Body of pancreas (tissue), 4 donors: Measurements from ENCODE around the gene PCSK2. TPM values are rescaled to one million over a fixed set of nuclear protein-coding genes. Genes with fewer than 3 reads are reported as not detected.

ENCODE experiments used
- ATAC-seq: fragments of 150-250 bp; one replicate; pipeline ENCODE4 v1.9.1; 2016
- DNase-seq, 4 donors: peaks; one replicate each; pipeline ENCODE4 v3.0.0-alpha.2; 2019
- H3K27ac ChIP-seq, 4 donors: fragments of 200-600 bp; sonication (generic); 1 replicate in 3 of 4; 2 replicates in 1 of 4; pipeline versions ENCODE4 v1.5.1 to v1.6.1; 2016 to 2019; ENCODE audit warnings: mild to moderate bottlenecking in 1 of 4, mixed read lengths in 1 of 4, moderate library complexity in 1 of 4
- H3K27me3 ChIP-seq, 2 donors: fragments of 200-600 bp; sonication (generic); one replicate each; pipeline ENCODE4 v1.6.0; 2016; ENCODE audit warnings: mild to moderate bottlenecking in 1 of 2
- H3K36me3 ChIP-seq, 2 donors: fragments of 200-600 bp; sonication (generic); replicated peaks in 1 of 2; 2 replicates each; pipeline ENCODE4 v1.5.1; 2016; ENCODE audit warnings: low read depth in 2 of 2; ENCODE audit not compliant: insufficient read depth in 1 of 2
- H3K4me1 ChIP-seq: fragments of 200-600 bp; sonication (generic); one replicate; pipeline ENCODE4 v1.6.0; 2016
- H3K4me3 ChIP-seq, 2 donors: fragments of 200-600 bp; sonication (generic); 1 replicate in 1 of 2; 2 replicates in 1 of 2; pipeline ENCODE4 v1.5.1; 2016 to 2019
- H3K9me3 ChIP-seq, 3 donors: fragments of 200-600 bp; sonication (generic); 1 replicate in 2 of 3; 2 replicates in 1 of 3; pipeline ENCODE4 v1.5.1; 2016
- CTCF ChIP-seq, 7 experiments: fragments of 450-650 bp in 4 of 7; fragments of 200-600 bp in 3 of 7; sonication (generic) in 3 of 7; IDR thresholded peaks; one replicate each; pipeline ENCODE4 v1.5.1; 2016 to 2019; ENCODE audit warnings: antibody characterized with exemption in 7 of 7
- POLR2A ChIP-seq, 3 donors: fragments of 450-650 bp; IDR thresholded peaks; one replicate each; pipeline ENCODE4 v1.6.1; 2016; ENCODE audit warnings: antibody characterized with exemption in 3 of 3, mild to moderate bottlenecking in 2 of 3
- WGBS, 2 donors: methylation state at CpG; one replicate each; pipeline ENCODE4 v1.1.5; 2017; 5-methylcytosine and 5-hydroxymethylcytosine counted together
- intact Hi-C: fragments of 100-400 bp; cut with DNase I; formaldehyde crosslinking; loops from one replicate; pipeline ENCODE4 v1.15.1; 2023
- total RNA-seq, 2 donors: library from RNA; depleted of rRNA; stranded (reverse); fragments of >200 nt; gene quantifications; one replicate each; pipeline ENCODE4 v1.1.0, GENCODE V29; 2016

PCSK2 gene
- total RNA-seq, 2 donors from 2014 or later, result 3.3 to 7.0 TPM

GRCh38 chr20:17507032-17507431 is 280.2 kb downstream of the PCSK2 start:
- intact Hi-C loops, result loop anchor here (10.0 kb wide), 1 partner anchor 488 kb away; no protein-coding TSS in a partner anchor
- Histone ChIP-seq H3K36me3 (no peaks in the 10 kb centered on the region), H3K27ac (no peak overlapping the region), H3K9me3 (no peaks in the 10 kb centered on the region), H3K27me3 (no peaks in the 10 kb centered on the region), H3K4me1 (peaks cover 12% of the 10 kb centered on the region), H3K4me3 (no peak overlapping the region)
- no peak for ATAC-seq
- 83% methylated on average over 2 of the region's 2 CpGs for WGBS, 2 donors
- TF ChIP-seq CTCF (IDR thresholded peaks at IDR 0.05), result no peak
- no peak for TF ChIP-seq POLR2A (IDR thresholded peaks at IDR 0.05)
- no peak for DNase-seq

GRCh38 chr20:17507531-17507930 is 280.7 kb downstream of the PCSK2 start:
- no peak for TF ChIP-seq POLR2A (IDR thresholded peaks at IDR 0.05)
- Histone ChIP-seq H3K4me1 (peaks cover 12% of the 10 kb centered on the region), H3K27me3 (no peaks in the 10 kb centered on the region), H3K9me3 (no peaks in the 10 kb centered on the region), H3K4me3 (no peak overlapping the region), H3K36me3 (no peaks in the 10 kb centered on the region), H3K27ac (no peak overlapping the region)
- intact Hi-C loops, result loop anchor here (10.0 kb wide), 1 partner anchor 487 kb away; no protein-coding TSS in a partner anchor
- DNase-seq (no peak), ATAC-seq (no peak)
- 88 to 93% methylated on average over 5 of the region's 5 CpGs for WGBS, 2 donors

GRCh38 chr20:17508756-17509155 is 281.9 kb downstream of the PCSK2 start:
- DNase-seq (no peak), ATAC-seq (no peak)
- no peaks in the 10 kb centered on the region for H3K27me3 ChIP-seq
- H3K4me1 ChIP-seq, result peaks cover 12% of the 10 kb centered on the region
- intact Hi-C loops, result loop anchor here (10.0 kb wide), 1 partner anchor 486 kb away; no protein-coding TSS in a partner anchor
- TF ChIP-seq CTCF (IDR thresholded peaks at IDR 0.05), result no peak
- no peak for TF ChIP-seq POLR2A (IDR thresholded peaks at IDR 0.05)
- no peaks in the 10 kb centered on the region for H3K9me3 ChIP-seq
- no peaks in the 10 kb centered on the region for H3K36me3 ChIP-seq
- 91 to 97% methylated on average over 13 to 17 of the region's 18 CpGs for WGBS, 2 donors
- no peak overlapping the region for H3K27ac ChIP-seq
- no peak overlapping the region for H3K4me3 ChIP-seq

- Histone ChIP-seq H3K27me3 (no peaks in the 10 kb centered on the region), H3K36me3 (no peaks in the 10 kb centered on the region), H3K27ac (no peak overlapping the region), H3K4me3 (no peak overlapping the region), H3K9me3 (no peaks in the 10 kb centered on the region), H3K4me1 (peaks cover under 1% of the 10 kb centered on the region)
- DNase-seq (no peak), ATAC-seq (no peak)
- intact Hi-C loops, result no loop called here
- 84 to 85% methylated on average over 4 of the region's 4 CpGs for WGBS, 2 donors
- TF ChIP-seq CTCF (IDR thresholded peaks at IDR 0.05), result no peak
- no peak for TF ChIP-seq POLR2A (IDR thresholded peaks at IDR 0.05)
These were observed 283.7 kb downstream of the PCSK2 start for GRCh38 chr20:17510548-17510947.

- Histone ChIP-seq H3K4me1 (no peaks in the 10 kb centered on the region), H3K27me3 (no peaks in the 10 kb centered on the region), H3K27ac (no peak overlapping the region), H3K36me3 (no peaks in the 10 kb centered on the region), H3K4me3 (no peak overlapping the region), H3K9me3 (no peaks in the 10 kb centered on the region)
- 77 to 83% methylated on average over 6 of the region's 6 CpGs for WGBS, 2 donors
- no peak for DNase-seq
- intact Hi-C loops, result no loop called here
- no peak for ATAC-seq
- no peak for TF ChIP-seq POLR2A (IDR thresholded peaks at IDR 0.05)
- TF ChIP-seq CTCF (IDR thresholded peaks at IDR 0.05), result no peak
These were observed 284.6 kb downstream of the PCSK2 start for GRCh38 chr20:17511401-17511800.
